Activated naive CD4-positive, alpha-beta T cell treated with anti-CD3 and anti-CD28 coated beads, Interleukin-2, amount 50 U/mL, for 16 hours (primary cell): ENCODE data around the gene PSMD12.
"Not testable (repeated sequence)": the region's sequence is repeated elsewhere in the genome, so short reads cannot be mapped to it uniquely, and the experiment has no call there.

Source experiments
- DNase-seq: peaks from one replicate; pipeline ENCODE4 v3.0.0-alpha.2; 2020

PSMD12 gene

GRCh38 chr17:67366193-67367157 lies at the start of gene PSMD12:
Gene PSMD12, minus strand, starts transcription at chr17:67366577. Its CDS starts 58 bp downstream, at chr17:67366519.
- peak; percentile 94 for DNase-seq

DNA sequence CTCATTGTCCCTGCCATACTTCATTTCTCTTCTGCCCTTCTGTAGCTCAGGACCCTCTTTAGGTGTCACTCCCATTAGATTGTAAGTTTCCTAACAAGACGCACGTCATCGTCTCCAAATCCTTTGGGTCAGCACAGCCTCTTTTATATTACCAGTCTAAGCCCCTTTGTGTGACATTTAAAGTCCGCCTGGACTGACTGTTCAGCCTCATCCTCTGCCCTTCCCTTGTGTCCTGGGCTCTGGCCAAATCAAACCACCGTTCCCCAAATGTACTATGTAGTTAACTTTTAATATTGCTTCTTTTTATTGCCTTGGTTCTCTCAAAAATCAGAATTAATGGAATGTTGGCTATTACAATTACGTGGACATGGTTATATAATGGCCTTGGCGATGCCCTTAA lies 48.9 kb upstream of the PSMD12 start:
- DNase-seq, result no peak

DNA sequence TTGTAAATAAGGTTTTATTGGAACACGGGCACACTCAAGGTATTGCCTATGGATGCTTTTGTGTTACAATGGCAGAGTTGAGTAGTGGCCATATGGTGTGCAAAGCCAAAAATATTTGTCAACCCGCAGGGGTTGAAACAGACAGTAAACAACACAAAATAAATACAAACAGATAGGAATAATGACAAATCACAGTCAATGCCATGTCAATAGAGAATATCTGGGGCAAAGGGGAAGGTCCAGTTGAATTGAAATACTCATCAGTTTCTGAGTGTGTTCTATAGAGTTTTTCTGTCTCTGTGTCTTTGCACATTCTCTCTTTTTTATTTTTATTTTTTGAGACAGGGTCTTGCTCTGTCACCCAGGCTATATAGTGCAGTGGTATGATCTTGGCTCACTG lies 48.2 kb upstream of the PSMD12 start:
- DNase-seq, result no peak

- no peak for DNase-seq
Observed at GRCh38 chr17:67414130-67414529, 47.8 kb upstream of the PSMD12 start.

- no peak for DNase-seq
Observed at GRCh38 chr17:67413388-67413787, 47.0 kb upstream of the PSMD12 start.

DNA sequence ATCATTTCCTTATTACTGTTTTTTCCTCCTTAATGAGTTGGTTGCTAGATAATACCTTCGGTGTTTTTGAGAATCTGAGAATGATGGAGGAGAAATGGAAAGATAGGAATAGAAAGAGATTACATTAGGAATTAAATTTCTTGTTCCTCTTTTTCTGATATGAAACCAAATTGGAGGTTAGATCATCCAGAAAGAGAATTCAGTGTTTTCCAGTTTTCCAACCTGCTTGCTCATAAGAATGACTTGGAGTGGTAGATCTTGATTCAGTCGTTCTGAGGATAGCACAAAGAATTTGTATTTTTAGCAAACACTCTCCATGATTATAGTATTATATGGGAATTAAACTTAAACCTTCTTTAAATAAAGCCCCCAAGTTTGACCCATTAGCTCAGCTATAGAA lies 46.6 kb upstream of the PSMD12 start:
- no peak for DNase-seq

DNA sequence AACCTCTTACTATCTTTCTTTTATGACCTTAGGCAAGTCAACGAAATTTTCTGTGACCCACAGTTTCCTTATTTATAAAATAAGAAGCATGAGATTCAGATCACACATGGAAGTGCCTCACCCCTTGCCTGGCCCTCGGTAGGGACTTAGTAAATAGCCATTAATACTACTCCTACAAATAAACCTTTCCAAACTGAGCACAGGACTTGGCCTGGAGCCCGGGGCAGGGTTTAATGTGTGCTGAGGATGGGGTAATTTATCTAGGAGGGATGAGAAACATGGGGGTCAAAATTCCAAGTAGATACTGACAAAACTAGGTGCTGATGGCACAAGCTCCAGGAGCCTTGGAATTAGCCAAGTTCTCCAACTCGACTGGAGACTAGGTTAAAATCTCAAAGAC lies 45.7 kb upstream of the PSMD12 start:
- DNase-seq, result no peak

DNA sequence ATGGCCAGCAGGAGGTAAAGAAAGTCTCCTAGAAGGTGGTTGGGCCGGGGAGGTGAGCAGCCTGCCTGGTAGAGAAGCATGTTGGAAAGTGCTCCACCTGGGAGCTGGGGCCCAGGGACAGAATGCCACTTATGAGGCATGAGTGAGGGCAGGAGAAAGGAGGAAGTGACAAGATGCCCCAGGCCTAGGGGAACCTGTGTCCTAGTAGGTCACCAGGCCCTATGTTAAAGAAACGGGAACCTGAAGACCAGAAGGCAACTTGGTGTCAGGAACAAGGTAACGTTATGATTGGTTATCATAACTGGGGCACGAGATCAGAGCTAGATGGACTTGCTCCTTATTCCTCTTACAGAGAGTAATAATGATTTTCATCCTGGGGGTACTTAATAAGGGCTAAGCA lies 45.0 kb upstream of the PSMD12 start:
- DNase-seq, result no peak

DNA sequence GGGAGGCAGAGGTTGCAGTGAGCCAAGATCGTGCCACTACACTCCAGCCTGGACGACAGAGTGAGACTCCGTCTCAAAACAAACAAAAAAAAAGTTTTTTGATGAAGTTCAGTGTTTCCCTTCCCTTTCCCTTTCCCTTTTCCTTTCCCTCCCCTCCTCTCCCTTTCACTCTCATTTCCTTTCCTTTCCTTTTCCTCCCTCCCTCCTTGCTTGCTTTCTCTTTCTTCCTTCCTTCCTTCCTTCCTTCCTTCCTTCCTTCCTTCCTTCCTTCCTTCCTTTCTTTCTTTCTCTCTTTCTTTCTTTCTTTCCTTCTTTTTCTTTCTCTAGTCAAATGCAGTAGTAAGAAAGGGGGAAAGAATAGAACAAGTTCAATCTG lies 42.1 kb upstream of the PSMD12 start:
- DNase-seq, result not testable (repeated sequence)

- no peak for DNase-seq
Observed at GRCh38 chr17:67403483-67403882, 37.1 kb upstream of the PSMD12 start.

DNA sequence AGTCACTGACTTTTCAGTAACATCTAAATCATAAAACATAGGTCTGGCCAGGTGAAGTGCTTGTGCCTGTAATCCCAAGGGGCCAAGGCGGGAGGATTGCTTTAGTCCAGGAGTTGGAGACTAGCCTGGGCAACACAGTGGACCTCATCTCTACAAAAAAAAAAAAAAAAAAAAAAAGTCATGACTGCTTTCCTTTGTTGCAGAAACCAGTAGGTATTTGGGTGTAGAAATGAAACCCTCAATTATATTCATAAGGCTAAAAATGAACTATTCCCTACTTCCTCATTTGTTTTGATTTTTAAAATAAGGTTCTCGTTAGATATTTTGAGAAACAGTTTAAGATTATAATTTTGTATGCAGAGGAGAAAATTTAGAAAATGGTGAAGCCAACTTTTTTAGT lies 36.7 kb upstream of the PSMD12 start:
- no peak for DNase-seq

DNA sequence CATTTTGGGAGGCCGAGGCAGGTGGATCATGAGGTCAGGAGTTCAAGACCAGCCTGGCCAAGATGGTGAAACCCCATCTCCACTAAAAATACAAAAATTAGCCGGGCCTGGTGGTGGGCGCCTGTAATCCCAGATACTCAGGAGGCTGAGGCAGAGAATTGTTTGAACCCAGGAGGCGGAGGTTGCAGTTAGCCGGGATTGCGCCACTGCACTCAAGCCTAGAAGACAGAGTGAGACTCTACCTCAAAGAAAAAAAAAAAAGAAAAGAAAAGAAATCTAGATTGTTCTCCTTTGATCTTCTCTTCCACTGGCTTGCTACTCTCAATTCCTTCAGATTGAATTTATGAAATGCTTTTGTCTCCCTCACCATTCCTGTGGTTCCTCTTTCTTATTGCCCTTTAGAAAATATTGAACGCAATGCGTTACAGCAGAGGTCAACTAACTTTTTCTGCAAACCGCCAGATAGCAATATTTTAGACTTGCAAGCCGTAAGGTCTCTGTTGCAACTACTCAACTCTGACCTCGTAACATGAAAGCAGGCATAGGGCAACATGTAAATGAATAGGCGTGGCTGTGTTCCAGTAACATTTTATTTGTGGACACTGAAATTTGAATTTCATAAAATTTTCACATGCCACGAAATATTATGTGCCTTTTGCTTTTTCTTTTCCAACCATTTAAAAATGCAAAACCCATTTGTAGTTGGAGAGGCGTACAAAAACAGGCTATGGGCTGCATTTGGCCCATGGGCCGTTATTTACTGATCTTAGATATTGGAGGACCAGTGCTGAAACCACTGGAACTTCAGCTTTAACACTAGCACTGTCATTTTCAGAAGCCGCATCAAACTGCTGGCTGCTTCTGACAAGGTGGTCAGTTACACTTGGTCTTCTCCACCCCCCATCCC lies 35.5 kb upstream of the PSMD12 start:
- no peak for DNase-seq

DNA sequence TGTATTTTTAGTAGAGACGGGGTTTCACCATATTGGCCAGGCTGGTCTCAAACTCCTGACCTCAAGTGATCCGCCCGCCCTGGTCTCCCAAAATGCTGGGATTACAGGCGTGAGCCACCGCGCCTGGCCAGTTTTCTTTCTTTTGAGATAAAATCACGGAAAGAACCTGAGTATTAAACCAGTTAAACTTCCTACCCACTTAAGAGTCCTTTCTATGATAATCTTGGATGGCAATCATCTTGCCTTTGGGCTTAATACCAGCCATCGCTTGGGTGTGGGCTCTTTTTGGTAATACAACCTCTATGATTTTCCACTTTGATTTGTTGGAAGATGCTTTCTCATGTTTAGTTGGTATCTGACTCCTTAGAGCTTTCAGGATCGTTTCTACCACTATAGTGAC lies 34.7 kb upstream of the PSMD12 start:
- no peak for DNase-seq

DNA sequence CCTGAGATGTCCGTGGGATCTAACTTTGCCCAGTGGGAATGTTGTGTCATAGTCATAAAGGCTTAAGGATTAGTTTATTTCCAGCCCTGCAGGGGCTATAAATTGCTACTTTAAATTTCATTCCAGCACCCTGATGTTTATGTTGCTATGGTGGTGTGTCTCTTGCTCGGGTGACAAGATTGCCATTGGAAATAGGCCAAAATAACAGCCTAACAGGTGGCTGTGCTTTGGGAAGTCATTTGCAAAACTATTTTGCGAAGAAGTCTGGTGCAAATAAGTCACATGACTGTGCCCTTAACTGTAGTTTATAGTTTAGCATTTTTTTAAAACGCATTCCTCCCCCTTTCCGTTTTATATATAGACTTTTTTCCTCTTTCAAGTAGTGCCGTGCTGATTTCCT lies 33.8 kb upstream of the PSMD12 start:
- DNase-seq, result no peak

GRCh38 chr17:67399676-67400075 lies 33.3 kb upstream of the PSMD12 start:
- DNase-seq, result no peak

DNA sequence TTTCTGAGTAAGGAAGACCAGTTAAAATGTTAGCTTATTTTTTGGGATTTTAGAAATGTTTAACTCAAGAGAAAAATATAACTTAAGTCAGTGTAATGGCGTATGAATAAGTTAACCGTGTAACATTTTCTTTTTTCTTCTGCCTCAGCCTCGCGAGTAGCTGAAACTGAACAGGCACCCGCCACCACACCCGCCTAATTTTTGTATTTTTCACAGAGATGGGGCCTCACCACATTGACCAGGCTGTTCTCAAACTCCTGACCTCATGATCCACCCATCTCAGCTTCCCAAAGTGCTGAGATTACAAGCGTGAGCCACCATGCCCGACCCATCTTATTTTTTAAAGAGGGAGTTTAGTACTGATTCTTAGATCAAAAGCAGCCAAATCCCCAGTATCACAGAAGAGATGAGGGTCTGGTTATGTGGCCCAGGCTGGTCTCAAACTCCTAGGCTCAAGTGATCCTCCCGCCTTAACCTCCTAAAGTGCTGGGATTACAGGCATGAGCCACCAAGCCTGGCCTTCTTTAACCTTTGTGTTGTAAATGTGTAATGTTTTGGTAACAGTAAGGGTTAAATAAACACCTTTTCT lies 27.5 kb upstream of the PSMD12 start:
- no peak for DNase-seq

DNA sequence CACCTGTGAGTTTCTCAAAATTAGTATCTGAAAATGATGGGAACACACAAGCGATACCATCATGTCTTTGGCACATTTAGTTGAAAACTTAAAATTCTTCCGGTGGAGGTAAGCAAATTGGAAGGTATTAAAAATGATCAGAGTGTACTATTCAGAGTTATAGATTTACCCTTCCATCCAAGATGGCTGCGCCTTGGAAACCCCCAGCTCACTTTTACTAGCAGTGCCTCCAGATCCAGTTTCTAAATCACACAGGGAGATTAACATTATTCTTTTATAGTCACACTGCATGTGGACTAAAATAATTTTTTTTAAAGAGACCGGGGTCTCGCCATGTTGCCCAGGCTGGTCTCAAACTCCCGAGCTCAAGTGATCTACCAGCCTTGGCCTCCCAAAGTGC lies 25.7 kb upstream of the PSMD12 start:
- no peak for DNase-seq

DNA sequence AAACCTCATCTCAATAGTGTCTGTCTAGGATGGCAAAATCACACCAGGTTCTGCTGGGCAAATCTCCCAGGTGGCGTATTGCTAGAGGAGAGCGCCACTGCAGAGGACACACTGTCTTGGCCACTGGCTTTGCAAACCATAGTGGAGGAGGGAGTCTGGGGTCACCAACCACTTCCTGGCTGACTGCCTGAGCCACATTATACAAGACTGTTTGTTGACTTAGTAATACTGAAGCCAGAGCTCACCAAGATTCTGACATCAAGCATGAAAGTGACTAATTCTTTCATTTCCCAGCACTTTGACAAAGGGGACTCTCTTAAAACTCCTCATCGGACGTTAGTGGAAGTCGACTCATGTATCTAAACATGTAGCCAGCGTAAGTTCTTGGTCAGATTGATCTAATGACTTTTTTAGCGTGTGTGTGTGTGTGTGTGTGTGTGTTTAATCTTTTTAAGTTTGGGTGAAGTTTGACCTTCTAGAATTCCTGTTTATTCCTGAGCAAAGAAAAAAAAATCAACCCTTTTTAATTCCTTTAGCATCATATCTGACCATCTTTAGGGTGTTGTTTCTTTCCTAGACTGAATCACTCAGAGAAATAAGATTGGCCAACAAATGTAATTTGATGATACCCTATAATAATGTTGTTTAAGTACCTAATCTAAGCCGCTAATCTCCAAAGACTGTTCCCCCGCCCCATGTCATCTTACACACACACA lies 24.4 kb upstream of the PSMD12 start:
- DNase-seq, result peak; percentile 61

GRCh38 chr17:67390006-67390645 lies 23.7 kb upstream of the PSMD12 start:
- DNase-seq, result no peak

GRCh38 chr17:67388986-67389385 lies 22.6 kb upstream of the PSMD12 start:
- DNase-seq, result no peak

DNA sequence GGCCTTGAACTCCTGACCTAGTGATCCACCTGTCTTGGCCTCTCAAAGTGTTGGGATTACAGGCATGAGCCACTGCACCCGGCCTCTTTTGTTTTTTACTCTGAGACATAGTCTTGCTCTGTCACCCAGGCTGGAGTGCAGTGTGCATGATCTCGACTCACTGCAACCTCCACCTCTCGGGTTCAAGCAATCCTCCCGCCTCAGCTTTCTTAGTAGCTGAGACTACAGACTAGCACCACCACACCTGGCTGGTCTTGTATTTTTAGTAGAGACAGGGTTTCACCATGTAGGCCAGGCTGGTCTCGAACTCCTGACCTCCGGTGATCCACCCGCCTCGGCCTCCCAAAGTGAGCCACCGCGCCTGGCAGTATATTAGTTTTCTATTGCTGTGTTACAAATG lies 22.2 kb upstream of the PSMD12 start:
- DNase-seq, result not testable (repeated sequence)

DNA sequence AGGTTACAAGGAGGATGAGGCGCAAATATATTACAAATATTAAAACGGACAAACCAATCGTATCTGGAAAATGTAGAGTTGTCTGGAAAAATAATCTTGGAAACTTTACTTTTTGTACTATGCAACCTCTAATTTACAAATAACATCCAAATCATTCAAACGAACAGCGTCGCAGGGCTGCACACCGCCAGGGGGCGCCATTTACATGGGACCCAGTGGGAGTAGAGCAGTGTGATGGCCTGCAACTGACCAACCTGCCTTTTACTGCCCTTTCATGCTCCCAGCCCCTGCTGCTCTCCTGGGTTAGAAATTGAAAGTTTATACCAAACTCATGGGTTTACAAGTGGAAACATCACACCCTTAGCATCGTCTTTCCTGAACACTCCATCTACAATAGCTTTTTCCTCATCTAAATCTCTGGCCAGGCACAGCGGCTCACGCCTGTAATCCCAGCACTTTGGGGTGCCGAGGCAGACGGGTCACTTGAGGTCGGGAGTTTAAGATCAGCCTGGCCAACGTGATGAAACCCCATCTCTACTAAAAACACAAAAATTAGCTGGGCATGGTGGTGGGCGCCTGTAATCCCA lies 20.7 kb upstream of the PSMD12 start:
- DNase-seq, result peak; percentile 72
